HUES48 (cell line): ENCODE data around the gene TMA7B.
"Not testable (repeated sequence)": the region's sequence is repeated elsewhere in the genome, so short reads cannot be mapped to it uniquely, and the experiment has no call there.

Experiments used
- H3K27ac ChIP-seq: one replicate; pipeline ENCODE4 v1.7.0; 2013; ENCODE audit warnings: low read depth, low read length, inconsistent platforms
- H3K27me3 ChIP-seq: 2 replicates; pipeline ENCODE4 v1.6.1; 2013; ENCODE audit warnings: mild to moderate bottlenecking, low read length; ENCODE audit not compliant: control insufficient read depth, insufficient read depth
- H3K36me3 ChIP-seq: 2 replicates; pipeline ENCODE4 v1.6.1; 2013; ENCODE audit warnings: low read length; ENCODE audit not compliant: control insufficient read depth, insufficient read depth
- H3K4me1 ChIP-seq: 2 replicates; pipeline ENCODE4 v1.6.1; 2013; ENCODE audit warnings: mild to moderate bottlenecking, low read length; ENCODE audit not compliant: control insufficient read depth, insufficient read depth
- H3K4me3 ChIP-seq: 2 replicates; pipeline ENCODE4 v1.5.1; 2013; ENCODE audit warnings: mild to moderate bottlenecking, low read depth, low read length
- H3K9ac ChIP-seq: 2 replicates; pipeline ENCODE4 v1.6.1; 2013; ENCODE audit warnings: mild to moderate bottlenecking, low read depth, low read length, moderate library complexity
- H3K9me3 ChIP-seq: 2 replicates; pipeline ENCODE4 v1.6.1; 2013; ENCODE audit warnings: low read length; ENCODE audit not compliant: control insufficient read depth, insufficient read depth

TMA7B gene

DNA sequence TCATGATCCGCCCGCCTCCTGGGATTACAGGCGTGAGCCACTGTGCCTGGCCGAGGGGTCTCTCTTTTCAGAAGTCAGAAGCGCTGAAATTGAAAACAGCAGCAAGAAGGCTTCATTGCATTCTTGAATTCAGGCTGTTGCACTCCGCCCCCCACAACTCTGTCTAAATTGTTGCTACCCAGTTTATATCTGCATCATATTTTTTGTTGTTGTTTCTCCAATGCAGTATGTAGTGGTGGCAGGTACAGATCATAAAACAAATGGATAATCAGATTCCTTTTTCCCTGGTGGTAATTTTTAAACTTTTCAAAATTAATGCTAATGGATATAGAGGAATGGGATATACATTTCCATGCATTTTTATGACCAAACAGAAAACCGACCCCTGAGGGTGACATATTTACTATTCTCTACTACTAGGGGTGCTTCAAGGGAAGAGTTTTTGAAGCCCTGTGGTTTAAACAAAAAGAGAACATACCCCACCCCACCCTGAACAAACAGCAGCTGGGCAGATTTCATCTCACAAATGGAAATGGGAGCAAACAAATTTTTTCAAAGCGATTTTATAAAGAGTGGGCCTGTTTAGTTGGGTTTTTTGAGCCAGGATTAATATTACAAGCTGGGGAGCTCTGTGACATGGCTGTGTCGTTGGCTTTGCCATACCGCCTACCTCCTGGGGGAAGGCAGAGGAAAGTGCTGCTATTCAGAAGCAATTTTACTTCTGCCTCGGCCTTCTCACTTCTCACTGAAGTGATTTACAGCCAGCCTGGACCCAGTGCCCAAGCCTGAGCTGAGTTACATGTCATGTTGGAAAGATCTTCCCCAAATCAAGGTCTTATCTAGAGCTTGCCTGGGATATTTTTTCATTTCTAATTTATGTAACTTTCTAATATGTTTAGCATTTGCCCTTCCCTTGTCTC is 16.0 kb upstream of the TMA7B start:
- no peak overlapping the region for H3K27ac ChIP-seq
- no peak overlapping the region for H3K9ac ChIP-seq
- H3K4me3 ChIP-seq, result no peak overlapping the region
- no peaks in the 10 kb centered on the region for H3K27me3 ChIP-seq
- peaks cover 67% of the 10 kb centered on the region for H3K4me1 ChIP-seq
- H3K36me3 ChIP-seq, result no peaks in the 10 kb centered on the region
- H3K9me3 ChIP-seq, result no peaks in the 10 kb centered on the region

DNA sequence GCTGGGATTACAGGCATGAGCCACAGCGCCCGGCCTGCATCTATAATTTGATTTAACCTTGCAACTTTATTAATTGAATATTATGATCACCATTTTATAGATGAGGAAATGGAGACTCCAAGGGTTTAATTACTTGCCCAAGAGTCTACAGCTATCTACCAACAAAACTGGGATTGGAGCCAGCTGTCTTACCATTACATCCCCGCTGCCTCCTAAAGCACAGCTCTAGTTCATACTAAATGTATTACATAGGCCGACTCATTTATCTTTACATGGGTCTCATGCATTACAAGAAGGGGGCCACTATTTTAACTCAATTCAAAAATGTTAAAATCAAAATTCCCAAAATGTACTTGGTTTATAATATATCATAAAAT is 14.1 kb upstream of the TMA7B start:
- no peaks in the 10 kb centered on the region for H3K9me3 ChIP-seq
- H3K4me1 ChIP-seq, result peaks cover 54% of the 10 kb centered on the region
- no peak overlapping the region for H3K9ac ChIP-seq
- no peak overlapping the region for H3K4me3 ChIP-seq
- no peaks in the 10 kb centered on the region for H3K36me3 ChIP-seq
- no peak overlapping the region for H3K27ac ChIP-seq
- no peaks in the 10 kb centered on the region for H3K27me3 ChIP-seq

DNA sequence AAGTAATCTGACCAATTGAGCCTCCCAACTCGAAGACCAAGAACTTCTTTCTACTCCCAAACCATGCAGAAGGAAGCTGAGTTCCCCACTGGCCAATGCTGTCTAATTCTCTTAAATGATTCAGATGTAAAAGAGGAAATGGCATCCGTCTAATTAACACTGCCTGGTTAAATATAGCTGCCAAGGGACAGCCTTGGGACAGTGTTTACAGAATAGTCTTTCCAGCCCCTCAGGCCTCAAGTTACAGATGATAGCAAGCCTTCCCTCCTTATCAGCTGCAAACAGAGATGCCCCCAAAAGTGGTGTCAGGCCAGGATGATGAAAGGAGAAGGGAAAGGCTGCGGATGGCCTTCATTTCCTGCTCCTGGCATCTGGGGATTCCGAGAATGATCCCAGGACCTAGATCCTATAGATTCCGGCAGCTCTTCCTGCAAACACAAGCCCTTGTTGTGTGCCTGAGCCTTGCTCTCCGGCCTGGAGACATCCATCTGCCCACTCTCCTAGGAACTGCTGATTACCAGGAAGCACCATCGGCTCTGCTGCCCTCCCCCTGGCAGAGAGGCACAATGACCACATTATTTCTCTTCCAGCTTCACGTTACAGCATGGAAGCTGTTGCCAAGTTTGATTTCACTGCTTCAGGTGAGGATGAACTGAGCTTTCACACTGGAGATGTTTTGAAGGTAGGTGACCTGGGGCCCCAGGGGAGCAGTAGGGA is 13.5 kb upstream of the TMA7B start:
- H3K27ac ChIP-seq, result no peak overlapping the region
- peaks cover 49% of the 10 kb centered on the region for H3K4me1 ChIP-seq
- no peak overlapping the region for H3K4me3 ChIP-seq
- no peak overlapping the region for H3K9ac ChIP-seq
- H3K27me3 ChIP-seq, result no peaks in the 10 kb centered on the region
- H3K9me3 ChIP-seq, result no peaks in the 10 kb centered on the region
- no peaks in the 10 kb centered on the region for H3K36me3 ChIP-seq

DNA sequence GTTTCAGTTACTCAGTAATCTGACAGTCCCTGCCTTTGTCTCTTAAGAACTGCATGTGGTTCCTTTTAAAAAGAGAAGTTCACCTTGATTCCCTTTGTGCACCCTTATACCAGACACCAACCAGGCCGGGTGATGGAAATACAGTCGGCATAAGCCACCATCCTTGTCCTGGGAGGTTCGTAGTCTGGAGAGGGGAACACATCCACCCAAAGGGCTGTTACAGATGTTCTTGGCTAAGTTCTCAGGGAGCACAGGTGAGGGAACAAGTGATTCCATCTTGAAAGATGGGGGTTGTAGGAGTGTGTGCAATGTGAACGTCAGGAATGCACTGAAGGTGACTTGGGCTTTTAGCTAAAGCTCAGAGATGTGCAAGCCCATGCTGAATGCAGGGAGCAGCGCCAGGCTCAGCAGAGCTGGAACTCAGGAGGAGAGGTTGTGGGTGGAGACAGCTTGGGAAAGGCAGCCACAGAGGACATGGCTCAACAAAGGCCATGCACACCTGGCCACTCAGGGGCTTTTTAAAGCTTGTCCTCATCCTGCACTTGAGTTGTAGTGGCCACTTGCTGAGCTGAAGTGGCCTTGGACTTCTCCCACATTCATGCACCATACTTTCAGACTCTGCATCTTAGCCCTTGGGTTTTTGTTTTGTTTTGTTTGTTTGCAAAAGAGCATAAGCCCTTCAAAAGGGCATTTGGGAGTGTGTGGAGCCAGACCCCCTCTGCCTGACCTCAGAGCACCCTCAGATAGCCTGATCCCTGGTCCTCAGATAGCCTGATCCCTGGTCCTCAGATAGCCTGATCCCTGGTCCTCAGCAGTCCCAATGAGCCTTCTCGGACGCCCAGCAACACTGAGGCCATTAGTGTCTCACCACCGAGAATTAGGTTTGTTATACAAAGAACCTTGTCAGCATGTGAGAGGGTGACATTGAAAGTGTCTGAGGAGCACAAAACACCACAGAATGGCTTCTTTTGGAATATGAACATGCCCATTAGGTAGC is 12.7 kb upstream of the TMA7B start:
- no peaks in the 10 kb centered on the region for H3K36me3 ChIP-seq
- H3K9me3 ChIP-seq, result no peaks in the 10 kb centered on the region
- H3K4me3 ChIP-seq, result no peak overlapping the region
- no peak overlapping the region for H3K9ac ChIP-seq
- H3K4me1 ChIP-seq, result peaks cover 43% of the 10 kb centered on the region
- H3K27me3 ChIP-seq, result no peaks in the 10 kb centered on the region
- H3K27ac ChIP-seq, result no peak overlapping the region

DNA sequence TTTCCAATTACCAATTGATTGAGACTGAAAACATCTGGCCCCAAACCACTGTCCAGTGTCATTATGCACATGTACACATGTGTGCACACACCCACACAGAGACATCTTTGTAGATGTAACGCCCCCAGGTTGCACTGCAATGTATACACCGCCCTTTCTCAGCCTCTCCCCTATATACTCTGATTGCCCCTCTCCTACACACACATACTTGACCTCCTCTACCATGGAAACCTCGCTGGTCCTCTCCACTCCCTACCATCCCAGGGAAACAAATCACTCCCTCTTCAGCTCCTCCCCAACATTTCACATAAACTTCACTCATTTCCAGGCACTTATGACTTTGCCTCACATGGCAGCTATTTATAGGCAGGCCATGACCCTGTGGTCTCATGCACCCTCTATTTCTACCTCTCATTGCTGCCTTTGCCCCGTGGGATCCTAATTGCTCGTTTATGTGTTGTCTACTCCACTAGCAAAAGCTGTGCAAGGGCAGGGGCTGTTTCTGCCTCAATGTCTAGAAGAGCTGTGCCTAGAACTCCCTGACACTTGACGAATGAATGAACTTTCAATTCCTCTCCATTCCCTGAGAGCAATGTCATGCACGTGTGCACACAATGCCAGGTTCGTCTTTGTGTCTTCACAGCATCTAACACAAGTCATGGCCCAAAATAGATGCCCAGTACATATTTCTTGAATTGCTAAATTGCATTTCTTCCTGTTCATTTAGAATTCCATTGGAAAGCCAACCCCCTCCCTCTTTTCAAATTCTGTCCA is 10.0 kb upstream of the TMA7B start:
- Histone ChIP-seq H3K27me3 (no peaks in the 10 kb centered on the region), H3K36me3 (no peaks in the 10 kb centered on the region), H3K9ac (no peak overlapping the region), H3K9me3 (no peaks in the 10 kb centered on the region), H3K4me3 (no peak overlapping the region), H3K27ac (no peak overlapping the region), H3K4me1 (peaks cover 23% of the 10 kb centered on the region)

DNA sequence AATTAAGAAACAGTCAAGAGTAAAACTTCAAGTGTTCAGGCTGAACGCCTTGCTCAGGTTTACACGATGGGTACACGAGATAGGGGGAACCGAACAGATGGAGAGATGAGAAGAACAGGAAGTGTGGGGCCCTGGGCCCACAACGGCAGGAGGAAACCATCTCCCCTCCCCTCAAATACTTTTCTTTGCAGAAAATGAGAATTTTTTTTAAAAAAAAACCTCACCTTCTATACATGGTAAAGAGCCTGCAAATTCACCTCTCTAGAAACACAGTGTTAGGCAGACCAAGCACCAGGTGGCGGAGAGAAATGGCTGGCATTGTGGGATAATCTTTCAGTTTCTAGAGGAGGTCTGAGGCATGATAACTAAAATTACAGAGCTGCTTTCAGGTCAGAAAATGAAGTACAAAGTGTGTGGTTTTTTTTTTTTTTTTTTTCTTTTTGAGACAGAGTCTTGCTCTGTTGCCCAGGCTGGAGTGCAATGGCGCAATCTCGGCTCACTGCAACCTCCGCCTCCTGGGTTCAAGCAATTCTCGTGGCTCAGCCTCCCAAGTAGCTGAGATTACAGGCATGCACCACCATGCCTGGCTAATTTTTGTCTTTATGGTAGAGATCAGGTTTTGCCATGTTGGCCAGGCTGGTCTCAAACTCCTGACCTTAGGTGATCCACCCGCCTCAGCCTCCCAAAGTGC is 8.4 kb upstream of the TMA7B start:
- H3K9me3 ChIP-seq, H3K4me1 ChIP-seq, H3K27ac ChIP-seq, H3K4me3 ChIP-seq, H3K36me3 ChIP-seq, H3K27me3 ChIP-seq, H3K9ac ChIP-seq: not testable (repeated sequence)

DNA sequence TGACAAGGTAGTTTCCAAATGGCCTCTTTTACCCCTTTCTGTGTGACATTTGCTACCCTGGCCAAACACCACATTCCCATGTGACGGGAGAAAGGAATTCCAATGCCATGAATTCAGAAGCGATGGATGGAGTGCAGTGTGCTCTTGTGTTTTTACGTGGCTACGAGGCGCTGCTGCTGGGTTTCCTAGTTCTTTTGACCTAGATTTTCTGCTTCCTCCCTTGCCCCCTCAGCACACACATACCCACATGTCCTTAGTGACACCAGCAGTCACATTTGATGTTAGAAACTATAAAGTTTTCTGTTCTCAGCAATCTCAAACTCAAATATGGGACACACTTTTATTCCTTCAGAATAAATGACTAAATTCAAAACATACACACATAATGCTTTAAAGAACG is 7.8 kb upstream of the TMA7B start:
- peaks cover 6% of the 10 kb centered on the region for H3K4me1 ChIP-seq
- H3K4me3 ChIP-seq, result no peak overlapping the region
- H3K9me3 ChIP-seq, result no peaks in the 10 kb centered on the region
- no peaks in the 10 kb centered on the region for H3K27me3 ChIP-seq
- H3K36me3 ChIP-seq, result no peaks in the 10 kb centered on the region
- H3K27ac ChIP-seq, result no peak overlapping the region
- H3K9ac ChIP-seq, result no peak overlapping the region

DNA sequence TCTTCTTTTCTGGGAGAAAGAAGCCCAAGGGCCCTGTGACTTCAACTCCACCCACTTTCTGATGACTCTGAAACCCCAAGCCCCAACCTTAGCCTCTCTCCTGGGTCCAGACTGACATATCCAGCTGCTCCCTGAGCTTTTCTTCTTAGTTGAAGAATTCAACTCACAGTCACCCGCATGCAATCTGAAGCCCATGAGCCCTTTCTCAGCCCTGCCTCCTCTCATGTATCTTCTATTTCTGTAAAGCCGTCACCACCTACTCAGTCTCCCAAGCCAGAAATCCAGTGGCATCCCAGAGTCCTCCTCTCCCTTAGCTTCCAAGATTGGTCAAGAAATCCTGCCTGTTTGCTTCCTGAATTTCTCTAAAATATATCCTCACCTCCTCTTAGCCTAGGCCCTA is 7.1 kb upstream of the TMA7B start:
- no peak overlapping the region for H3K9ac ChIP-seq
- no peak overlapping the region for H3K4me3 ChIP-seq
- no peaks in the 10 kb centered on the region for H3K9me3 ChIP-seq
- H3K4me1 ChIP-seq, result peaks cover 6% of the 10 kb centered on the region
- H3K27ac ChIP-seq, result no peak overlapping the region
- H3K27me3 ChIP-seq, result no peaks in the 10 kb centered on the region
- H3K36me3 ChIP-seq, result no peaks in the 10 kb centered on the region

DNA sequence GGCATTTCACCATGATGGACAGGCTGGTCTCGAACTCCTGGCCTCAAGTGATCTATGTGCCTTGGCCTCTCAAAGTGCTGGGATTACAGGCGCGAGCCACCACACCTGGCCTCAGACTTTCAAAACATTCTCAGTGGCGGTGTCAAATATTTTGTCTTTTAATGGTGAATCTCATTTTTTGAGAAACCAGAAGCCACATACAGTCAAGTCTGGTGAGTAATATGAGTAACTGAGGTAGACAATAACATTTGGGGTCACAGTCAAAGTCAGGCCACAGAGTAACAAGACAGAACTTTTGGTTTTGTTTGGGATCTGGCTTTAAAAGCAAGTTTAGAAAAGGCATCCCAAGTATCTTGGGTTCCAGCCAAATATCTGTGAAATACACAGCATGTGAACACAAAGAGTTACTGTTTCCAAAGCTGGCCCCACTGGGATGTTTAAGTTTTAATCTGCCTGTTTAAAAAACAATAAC is 5.6 kb upstream of the TMA7B start:
- Histone ChIP-seq H3K9me3 (no peaks in the 10 kb centered on the region), H3K27me3 (no peaks in the 10 kb centered on the region), H3K4me1 (peaks cover 7% of the 10 kb centered on the region)

DNA sequence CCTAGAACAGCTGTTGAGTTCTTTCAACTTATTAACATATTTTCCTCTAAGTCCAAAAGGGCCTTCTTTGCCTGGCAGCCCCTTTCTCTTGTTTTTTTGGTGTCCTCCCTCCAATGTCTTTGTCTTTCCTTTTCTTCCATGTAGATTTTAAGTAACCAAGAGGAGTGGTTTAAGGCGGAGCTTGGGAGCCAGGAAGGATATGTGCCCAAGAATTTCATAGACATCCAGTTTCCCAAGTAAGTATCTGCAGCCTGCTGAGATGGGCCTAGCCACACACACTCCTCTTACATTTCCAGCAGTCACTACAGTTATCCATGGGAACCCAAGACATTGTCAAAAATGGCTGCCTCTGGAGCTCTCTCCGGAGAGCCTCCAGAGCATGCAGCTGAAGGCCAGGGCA is 4.5 kb upstream of the TMA7B start:
- H3K4me1 ChIP-seq, result peaks cover 12% of the 10 kb centered on the region
- no peak overlapping the region for H3K9ac ChIP-seq
- H3K27ac ChIP-seq, result no peak overlapping the region
- no peaks in the 10 kb centered on the region for H3K36me3 ChIP-seq
- no peaks in the 10 kb centered on the region for H3K27me3 ChIP-seq
- H3K9me3 ChIP-seq, result no peaks in the 10 kb centered on the region
- no peak overlapping the region for H3K4me3 ChIP-seq

More for the DNA sequence above, 5.6 kb upstream of the TMA7B start:
- H3K4me3 ChIP-seq, result no peak overlapping the region
- H3K27ac ChIP-seq, result no peak overlapping the region
- H3K36me3 ChIP-seq, result no peaks in the 10 kb centered on the region
- H3K9ac ChIP-seq, result no peak overlapping the region
